Bone marrow (tissue), 2 donors: Measurements from ENCODE around the gene NMT2.

Source experiments
- DNase-seq, 2 donors: peaks; one replicate each; lab custom pipeline; 2025; lab: John Stamatoyannopoulos, UW

NMT2 gene

DNA sequence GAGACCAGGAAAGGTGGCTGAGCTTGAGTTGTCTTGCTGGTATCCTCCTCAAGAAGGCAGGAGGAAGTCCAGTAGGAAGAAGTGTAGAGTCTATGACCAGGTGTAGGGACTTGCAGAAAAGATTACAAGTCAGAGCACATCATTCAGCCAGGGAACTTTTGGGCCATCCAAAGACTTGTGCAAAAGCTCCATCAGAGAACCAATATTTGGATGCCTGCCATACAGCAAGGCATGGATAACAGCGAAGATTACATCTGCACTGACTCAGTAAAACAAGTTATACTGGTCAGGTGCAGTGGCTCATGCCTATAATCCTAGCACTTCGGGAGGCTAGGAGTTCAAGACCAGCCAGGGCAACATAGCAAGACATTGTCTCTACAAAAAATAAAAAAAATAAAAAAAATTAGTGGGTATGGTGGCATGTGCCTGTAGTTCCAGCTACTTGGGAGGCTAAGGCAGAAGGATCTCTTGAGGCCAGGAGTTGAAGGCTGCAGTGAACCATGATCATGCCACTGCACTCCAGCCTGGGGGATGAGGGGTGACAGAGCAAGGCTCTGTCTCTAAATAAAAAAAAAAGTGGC, 13.2 kb upstream of the NMT2 start:
- DNase-seq = no peak

DNA sequence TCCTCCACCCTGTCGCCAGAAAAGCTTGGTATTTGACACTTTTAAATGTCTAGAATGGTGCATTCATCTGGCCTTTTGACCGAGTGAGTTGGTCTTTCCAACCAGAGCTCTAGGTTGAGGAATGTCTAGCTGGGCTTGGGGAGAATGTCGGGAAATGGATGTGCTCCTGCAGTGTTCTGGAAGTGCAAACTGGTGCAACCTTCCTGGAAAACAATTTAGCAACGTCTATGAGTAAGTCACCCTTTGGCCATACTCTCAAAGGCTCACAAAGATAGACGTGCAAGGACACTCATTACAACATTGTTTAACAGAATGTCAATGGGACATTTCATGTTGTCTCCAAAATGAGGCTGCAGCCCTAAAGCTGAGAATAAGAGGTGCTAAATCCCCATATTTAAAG, 12.2 kb upstream of the NMT2 start:
- no peak for DNase-seq

DNA sequence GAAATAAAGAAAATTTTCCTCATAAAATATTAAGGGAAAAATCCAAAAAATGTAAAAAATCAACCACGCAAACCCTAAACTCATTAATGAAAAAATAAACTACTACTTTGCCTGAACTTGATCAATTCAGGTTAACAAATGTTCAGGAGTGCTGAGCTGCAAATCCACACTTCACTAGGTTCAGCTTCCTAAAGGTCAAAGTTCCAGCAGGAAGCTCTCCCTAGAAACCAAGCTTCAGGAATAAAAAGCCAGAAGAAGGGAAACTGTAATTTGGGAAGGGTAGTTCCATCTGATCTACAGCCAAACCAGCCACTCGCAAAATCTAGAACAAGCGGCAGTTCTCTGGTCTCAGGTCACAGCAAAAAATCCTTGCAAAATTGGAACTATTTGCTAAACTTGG, 7.8 kb upstream of the NMT2 start:
- no peak for DNase-seq

DNA sequence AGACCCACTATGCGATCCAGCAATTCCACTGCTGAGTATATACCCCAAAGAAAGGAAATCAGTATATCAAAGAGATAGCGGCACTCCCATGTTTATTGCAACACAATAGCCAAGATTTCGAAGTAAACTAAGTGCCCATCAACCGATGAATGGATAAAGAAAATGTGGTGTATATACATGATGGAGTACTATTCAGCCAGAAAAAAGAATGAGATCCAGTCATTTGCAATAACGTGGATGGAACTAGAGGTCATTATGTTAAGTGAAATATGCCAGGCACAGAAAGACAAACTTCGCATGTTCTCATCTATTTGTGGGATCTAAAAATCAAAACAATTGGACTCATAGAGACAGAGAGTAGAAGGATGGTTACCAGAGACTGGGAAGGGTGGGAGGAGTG, 7.1 kb upstream of the NMT2 start:
- no peak for DNase-seq

DNA sequence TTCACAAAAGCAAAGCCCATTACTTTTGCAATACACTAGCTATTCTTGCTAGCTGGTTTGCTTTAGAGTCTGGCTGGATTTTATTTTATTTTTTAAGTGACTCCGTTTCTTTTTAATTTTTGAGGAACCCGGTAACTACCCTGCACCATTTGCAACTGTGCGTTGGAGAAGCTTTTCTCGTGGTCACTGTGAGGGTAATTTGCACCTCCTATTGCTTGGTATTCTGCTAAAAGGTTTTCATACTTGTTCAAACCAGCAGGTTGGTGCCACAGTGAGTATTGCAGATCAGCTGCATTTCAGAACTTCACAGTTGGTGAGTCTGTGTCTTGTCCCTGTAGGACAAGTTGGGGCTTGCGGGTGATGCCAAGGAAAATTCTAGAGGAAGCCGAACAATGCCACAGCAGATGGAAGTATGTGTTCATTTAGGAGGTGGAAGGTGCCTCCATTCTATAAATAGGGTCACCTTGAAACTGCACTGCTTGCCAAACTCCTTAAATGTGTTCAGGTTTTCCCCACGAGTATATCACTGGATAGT, 3.9 kb upstream of the NMT2 start:
- no peak for DNase-seq

DNA sequence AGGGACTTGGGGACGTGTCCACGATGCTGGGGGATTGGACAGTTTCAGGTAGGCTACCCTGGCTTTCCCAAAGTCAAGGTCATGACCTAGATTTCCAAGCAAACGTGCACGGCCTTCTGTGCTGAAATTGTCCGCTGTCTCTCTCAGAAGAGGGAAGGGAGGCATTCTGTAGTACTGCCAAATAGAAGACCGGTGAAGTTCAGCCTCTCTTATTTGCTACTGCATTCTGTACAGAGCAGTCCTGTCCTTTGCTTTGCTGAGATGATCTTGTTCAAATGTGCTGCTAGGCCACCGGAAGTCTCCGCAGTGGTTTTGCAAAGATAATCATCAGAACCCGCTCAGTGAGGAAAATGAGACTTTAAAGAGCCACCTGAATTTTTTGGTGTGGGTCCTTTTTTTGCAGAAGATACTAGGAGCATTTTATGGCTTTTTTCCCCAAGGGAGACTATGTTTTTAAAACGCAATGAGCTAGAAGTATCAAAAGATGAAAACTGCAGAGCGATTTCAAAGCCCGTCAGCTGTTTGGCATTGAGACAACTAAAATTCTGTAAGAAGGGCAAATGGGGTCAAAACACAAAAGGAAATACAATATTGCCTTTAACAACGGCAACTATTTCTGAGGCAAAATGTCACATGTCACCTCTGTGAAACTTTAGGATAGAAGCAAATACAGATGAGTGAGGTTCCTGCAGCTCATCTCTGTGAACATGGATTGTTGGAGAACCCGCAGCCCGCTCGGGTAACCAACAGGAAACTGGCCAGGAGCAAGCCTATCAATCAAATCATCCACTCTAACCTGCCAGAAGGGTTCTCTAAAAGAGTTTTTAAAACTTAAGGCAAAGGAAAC, 1.3 kb upstream of the NMT2 start:
- no peak for DNase-seq

DNA sequence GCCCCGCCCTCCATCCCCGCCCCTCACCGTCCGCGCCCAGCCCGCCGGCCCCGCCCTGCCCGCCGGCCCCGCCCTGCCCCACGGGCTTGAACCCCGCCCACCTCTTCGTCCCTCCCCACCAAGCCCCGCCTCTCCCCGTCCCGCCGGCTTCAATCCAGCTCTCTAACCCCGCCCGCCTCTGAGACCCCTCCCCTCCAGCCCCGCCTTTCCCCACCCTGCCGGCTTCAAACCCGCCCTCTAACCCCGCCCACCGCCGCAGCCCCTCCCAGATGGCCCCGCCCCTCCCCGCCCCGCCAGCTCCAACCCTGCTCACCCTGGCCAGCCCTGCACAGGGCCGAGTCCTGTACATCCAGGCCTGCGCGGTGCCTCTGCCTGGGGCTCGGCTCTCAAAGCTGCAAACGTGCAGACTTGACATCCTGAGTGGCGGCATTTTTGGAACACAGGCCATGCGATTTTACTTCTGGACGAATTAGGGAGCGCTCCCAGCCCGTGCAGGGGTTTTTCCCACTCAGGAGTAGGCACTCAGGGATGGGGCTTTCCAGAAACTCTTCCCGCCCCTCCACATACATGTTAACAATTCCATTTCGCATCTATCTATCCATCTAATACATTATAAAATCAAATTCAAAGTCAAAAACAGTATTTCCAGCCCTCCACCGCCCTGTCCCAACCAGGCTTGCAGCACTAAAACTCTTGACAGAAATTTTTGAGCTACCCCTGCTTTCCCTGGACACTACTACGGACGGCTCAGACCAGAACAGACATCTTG, 477 bp upstream of the NMT2 start:
- DNase-seq = peak; percentile 83 to 87

DNA sequence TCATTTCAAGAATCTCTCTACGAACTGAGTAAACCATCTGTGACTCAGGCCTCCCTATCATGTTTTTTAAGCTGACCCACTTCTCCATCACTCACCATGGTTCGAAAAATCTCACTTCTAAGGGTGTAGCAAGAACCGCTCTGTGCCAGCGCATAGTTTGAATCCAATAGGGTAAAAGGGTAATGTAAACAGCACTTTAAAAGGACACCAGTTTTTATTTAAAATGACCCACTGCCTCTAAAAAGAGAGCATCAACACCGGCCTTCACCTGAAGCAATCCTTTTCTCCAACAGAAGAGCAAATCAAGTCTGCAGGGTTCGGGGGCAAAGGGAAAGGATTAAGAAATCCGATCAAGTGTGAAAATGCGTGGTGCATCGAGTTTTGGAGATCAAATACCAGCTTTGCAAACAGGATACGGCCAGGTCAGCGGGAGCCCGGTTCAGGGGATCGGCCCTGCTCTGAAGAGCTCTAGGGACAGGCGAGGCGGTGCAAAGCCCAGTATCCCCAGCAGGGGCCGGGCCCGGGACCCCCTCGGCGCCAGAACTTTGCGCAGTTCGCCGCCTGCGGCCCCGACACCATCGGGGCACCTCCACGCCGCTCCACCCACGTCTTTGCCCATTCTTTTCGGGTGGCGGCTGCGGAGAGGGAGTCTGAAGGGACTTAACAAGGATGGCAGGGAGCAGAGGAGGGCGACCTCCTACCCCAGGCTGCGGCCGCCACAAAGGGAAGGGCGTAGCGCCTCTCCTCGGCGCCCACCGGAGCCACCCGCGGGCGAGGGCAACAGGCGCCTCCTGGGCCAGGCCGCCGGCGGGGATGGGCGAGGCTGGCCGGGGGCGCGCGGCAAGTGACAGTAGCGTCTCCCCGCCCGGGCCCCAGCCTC, 842 bp downstream of the NMT2 start:
- no peak for DNase-seq

DNA sequence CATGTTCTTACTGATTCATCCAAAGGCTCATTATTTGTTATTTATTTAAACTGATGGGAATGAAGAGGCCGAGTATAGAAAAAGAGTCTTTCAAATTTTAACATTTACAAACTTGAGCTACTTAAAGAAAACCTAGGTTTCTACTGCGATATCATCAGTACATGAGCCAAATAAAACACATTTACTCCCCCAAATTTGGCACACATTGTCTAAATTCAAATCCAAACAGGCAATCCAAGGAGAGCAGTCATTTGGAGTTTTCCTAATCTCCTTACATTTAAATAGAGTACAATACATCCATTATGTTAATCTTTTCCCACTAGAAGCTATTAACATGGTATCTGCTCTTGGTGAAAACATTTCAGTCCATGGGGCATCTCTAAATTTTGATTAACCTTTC, 2.2 kb downstream of the NMT2 start:
- DNase-seq = no peak

DNA sequence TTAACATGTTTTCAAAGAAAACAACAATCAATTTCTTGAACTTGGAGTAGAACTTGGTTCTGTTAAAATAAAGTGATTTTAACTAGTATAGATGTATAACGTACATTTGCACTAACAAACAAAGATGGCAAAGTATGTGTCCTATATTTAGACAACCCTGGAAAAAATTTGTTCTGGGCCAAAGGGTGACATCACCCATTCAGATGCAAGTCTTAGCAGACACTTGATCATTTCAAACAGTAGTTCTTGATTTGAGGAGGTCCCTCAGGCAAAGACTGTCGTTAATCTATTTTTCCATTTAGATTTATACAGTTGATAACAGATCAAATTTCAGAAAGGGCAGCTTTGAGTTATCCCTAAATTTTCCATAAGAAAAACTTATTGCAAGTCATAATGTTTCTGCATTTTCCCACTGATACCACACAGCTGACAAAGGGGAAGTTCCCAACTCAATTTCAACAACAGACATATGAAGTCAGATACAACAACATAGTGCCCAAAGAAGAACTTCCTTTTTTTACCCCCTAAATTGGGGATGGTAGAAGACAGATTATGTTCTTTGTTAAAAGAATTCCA, 5.2 kb downstream of the NMT2 start:
- peak in 1 of 2 donors; percentile 35 for DNase-seq

DNA sequence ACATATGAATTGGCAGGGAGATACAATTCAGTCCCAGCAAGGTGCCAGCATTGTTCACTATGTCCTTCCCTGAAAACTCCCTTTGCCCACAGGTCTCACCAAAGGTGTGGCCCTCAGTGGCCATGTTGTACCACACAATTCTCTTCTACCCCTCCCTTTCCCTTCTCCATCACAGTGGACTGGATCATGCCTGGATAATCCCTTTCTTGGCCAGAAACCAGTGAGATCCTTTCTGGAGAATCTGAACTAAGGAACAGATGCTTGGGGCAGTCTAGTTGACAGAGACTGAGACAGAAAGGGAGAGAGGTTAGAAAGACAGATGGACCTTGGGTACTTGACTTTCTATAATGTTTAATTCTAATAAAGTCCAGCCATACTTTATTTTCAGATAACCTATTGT, 9.5 kb downstream of the NMT2 start:
- no peak for DNase-seq

DNA sequence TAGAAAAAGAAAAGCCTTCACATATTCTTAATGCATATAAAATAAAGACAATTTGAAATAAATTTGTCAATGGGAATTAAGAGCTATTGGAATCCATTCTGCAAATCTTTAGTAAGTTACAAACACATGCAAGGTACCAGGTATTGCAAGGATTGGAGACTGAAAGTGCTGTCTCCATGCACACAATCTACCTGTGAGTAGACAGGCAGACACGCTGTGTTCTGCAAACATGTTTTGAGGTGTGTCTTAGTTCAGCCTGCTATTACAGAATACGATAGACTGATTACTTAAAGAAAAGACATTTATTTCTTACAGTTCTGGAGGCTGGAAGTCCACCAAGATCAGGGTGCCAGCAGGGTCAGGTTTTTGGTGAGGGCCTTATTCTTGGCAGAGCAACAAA, 10.0 kb downstream of the NMT2 start:
- DNase-seq = no peak

DNA sequence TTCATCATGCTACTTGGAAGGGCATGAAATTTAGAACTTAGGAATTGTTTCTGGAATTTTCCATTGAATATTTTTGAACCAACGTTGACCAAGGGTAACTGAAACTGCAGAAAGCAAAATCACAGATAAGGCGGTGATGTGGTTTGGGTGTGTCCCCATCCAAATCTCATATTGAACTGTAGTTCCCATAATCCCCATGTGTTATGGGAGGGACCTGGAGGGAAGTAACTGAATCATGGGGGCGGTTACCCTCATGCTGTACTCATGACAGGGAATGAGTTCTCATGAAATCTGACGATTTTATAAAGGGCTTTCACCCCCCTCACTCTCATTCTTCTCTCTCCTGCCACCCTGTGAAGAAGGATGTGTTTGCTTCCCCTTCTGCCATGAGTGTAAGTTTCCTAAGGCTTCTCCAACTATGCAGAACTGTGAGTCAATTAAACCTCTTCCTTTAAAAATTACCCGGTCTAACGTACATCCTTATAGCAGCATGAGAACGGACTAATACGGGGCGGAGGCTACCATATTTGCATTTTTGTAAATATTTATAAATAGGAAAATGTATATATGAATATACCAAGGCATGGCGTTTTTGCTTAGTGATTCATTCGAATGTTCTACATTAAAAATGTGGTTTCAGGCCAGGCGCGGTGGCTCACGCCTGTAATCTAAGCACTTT, 12.4 kb downstream of the NMT2 start:
- no peak for DNase-seq

DNA sequence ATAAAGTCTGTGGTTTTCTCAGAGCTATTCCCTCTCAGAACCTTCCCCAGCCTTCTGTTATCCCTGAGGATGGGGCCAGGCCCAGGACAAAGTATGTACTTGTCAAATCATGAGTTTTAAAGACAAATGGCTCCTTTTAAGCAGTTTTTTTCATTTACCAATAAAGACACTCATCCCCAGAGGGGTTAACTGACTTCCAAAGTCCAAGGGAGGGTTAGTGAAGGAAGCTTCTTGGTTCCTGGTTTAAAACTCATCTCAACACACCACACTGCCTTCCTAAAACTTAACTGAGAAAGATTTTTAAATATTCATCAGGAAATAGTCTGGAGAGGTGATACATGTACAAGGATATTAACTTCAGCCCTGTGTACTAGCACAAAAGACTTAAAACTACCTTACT, 15.9 kb downstream of the NMT2 start:
- no peak for DNase-seq

DNA sequence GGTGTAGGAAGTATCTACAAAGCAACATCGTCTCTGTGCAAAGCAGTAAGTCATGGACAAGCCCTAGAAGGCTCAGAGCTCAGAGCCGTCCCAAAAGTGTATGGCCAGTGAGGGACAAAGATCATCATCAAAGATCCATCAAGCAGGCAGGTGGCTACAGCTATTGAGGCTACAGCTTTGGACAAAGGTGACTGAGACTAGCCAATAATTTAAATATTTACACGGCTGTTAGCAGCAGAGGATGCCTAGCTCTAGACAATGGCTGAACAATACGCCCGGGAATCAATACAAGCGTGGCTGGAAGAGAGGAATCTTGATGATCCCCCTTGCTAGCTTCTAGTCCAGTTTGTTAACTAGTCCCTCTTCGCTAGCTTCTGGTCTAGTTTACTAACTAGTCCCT, 17.9 kb downstream of the NMT2 start:
- DNase-seq = no peak

DNA sequence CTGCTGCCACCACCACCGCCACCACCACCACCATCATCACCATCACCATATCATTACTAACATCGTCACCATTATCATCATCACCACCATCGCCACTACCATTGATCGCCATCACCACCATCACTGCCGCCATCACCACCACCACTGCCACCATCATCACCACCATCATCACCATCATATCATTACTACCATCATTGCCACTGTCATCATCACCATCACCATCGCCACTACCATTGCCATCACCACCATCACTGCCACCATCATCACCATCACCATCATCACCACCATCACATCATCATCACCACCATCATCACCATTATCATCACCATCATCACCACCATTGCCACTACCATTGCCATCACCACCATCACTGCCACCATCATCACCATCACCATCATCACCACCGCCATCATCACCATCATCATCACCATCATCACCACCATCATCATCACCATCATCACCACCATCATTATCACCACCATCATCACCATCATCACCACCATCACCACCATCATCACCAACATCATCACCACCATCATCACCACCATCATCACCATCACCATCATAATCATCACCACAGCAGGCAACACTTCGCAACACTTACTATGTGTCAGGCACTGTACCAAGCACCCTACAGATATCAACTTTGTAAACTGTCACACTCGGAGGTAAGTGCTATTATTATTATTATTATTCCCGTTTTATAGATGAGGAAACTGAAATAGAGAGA, 19.3 kb downstream of the NMT2 start:
- DNase-seq = no peak

DNA sequence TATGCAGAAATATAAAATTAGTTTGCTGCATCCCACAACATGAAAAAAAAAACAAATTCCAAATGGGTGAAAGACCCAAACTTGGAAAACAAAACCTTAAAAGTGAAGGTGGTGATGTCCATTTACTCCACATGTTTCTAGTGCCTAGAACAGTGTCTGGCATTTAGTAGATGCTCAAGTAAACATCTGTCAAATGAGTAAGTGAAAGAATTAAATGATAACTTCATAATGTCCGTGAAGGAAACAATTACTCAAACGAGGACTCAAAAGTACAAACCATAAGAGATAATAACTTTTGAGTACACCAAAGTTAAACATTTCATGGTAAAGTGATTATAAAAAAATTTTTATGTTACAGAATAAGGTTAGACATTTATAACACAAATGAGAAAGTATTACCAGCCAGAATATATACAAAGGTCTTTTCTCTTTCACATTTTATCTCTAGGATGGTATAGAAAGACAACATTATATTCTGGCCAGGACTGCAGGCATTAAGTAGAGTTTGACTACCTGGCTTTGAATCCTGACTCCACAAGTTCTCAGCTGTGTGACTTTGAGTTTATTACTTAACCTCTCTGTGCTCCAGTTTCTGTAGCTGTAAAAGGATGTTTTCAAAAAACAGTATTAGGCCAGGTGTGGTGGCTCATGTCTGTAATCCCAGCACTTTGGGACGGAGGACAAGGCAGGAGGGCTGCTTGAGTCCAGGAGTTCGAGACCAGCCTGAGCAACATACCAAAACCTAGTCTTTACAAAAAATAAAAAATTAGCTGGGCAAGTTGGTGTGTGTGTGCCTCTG, 20.7 kb downstream of the NMT2 start:
- DNase-seq = no peak

DNA sequence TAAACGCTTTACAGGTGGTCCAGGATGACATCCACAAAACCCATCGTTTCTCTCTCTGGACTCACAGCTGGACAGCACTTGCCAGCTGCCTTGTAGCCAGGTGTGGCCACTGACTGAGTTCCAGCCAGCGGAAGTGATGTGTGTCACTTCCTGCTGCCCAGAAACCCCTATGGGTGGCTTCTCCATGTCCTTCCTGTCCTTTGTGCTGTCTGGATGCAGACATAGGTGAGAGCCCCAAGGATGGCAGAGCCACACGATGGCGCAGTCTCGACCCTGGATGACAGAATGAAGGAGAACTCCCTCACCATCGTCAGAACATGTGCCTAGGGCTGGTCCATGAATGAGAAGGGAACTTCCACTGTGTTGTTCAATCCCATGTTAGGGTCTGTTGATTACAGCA, 22.1 kb downstream of the NMT2 start:
- DNase-seq = no peak

DNA sequence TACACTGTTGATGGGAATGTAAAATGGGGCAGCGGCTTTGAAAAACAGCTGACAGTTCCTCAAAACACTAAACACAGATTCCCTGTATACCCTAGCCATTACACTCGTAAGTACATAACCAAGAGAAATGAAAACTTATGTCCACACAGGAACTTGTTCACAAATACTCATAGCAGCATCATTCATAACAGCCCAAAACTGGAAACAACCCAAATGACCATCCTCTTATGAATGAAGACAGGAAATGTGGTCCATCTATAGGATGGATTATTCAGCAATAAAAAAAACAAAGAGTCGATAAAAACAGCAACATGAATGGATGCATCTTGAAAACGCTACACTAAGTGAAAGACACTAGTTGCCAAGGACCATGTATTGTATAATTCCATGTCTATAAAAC, 23.7 kb downstream of the NMT2 start:
- no peak for DNase-seq
